Measurements from ENCODE around the gene GPR149. TPM values are rescaled to one million over a fixed set of nuclear protein-coding genes. Genes with fewer than 3 reads are reported as not detected.

Gene GPR149
- total and polyA plus RNA-seq, 10 of the 15 experiments (the other 5 are each of a cell fraction or from before 2014, with no cell fraction given) = not detected

- TF ChIP-seq ZBTB33 (IDR thresholded peaks at IDR 0.05) (no peak), BRCA1 (IDR thresholded peaks at IDR 0.05; ENCODE audit: low read depth, low read length) (peak; percentile 33; the same call in 1 of the 2 replicates), ZZZ3 (IDR thresholded peaks at IDR 0.05; ENCODE audit: control insufficient read depth, insufficient read length, low read depth) (no peak), HDGF (IDR thresholded peaks at IDR 0.05) (no peak), CHD1 (IDR thresholded peaks at IDR 0.05; ENCODE audit: low read depth, low read length) (no peak), NR2F1 (conservative IDR thresholded peaks at IDR 0.05) (peak; percentile 76), EED (IDR thresholded peaks at IDR 0.05; ENCODE audit: low read depth) (no peak), BHLHE40 (IDR thresholded peaks at IDR 0.05; ENCODE audit: borderline replicate concordance in 1 of 2, low read depth in 2 of 2, low read length in 1 of 2) (peak; percentile 86), RB1 (IDR thresholded peaks at IDR 0.05; ENCODE audit: borderline replicate concordance) (0 out of 2 replicates have a peak, but pooled peaks have one; percentile 61), KDM1A (IDR thresholded peaks at IDR 0.05; ENCODE audit: borderline replicate concordance) (no peak), ATF2 (IDR thresholded peaks at IDR 0.05; ENCODE audit: low read length) (no peak), PAX8 (IDR thresholded peaks at IDR 0.05) (no peak), SMARCA5 (IDR thresholded peaks at IDR 0.05) (peak; percentile 57; the same call in 1 of the 2 replicates), BCL11A (IDR thresholded peaks at IDR 0.05; ENCODE audit: low read depth, low read length) (no peak), ASH2L (IDR thresholded peaks at IDR 0.05; ENCODE audit: borderline replicate concordance, low read depth) (no peak), STAT1 (conservative IDR thresholded peaks at IDR 0.05) (no peak), SPI1 (IDR thresholded peaks at IDR 0.05; ENCODE audit: borderline replicate concordance, insufficient read depth, low read depth, low read length) (peak; percentile 72), MTA3 (IDR thresholded peaks at IDR 0.05; ENCODE audit: borderline replicate concordance, low read length) (no peak), IKZF2 (IDR thresholded peaks at IDR 0.05) (no peak; a peak in 1 of 4 replicates), NR2C1 (IDR thresholded peaks at IDR 0.05) (no peak), ZNF274 (IDR thresholded peaks at IDR 0.05; ENCODE audit: insufficient read depth, insufficient read length) (no peak)
- TF ChIP-seq, protein P1, sequence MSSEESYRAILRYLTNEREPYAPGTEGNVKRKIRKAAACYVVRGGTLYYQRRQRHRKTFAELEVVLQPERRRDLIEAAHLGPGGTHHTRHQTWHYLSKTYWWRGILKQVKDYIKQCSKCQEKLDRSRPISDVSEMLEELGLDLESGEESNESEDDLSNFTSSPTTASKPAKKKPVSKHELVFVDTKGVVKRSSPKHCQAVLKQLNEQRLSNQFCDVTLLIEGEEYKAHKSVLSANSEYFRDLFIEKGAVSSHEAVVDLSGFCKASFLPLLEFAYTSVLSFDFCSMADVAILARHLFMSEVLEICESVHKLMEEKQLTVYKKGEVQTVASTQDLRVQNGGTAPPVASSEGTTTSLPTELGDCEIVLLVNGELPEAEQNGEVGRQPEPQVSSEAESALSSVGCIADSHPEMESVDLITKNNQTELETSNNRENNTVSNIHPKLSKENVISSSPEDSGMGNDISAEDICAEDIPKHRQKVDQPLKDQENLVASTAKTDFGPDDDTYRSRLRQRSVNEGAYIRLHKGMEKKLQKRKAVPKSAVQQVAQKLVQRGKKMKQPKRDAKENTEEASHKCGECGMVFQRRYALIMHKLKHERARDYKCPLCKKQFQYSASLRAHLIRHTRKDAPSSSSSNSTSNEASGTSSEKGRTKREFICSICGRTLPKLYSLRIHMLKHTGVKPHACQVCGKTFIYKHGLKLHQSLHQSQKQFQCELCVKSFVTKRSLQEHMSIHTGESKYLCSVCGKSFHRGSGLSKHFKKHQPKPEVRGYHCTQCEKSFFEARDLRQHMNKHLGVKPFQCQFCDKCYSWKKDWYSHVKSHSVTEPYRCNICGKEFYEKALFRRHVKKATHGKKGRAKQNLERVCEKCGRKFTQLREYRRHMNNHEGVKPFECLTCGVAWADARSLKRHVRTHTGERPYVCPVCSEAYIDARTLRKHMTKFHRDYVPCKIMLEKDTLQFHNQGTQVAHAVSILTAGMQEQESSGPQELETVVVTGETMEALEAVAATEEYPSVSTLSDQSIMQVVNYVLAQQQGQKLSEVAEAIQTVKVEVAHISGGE (CRISPR knock-in tag; IDR thresholded peaks at IDR 0.05) = no peak
- TF ChIP-seq, protein P2, sequence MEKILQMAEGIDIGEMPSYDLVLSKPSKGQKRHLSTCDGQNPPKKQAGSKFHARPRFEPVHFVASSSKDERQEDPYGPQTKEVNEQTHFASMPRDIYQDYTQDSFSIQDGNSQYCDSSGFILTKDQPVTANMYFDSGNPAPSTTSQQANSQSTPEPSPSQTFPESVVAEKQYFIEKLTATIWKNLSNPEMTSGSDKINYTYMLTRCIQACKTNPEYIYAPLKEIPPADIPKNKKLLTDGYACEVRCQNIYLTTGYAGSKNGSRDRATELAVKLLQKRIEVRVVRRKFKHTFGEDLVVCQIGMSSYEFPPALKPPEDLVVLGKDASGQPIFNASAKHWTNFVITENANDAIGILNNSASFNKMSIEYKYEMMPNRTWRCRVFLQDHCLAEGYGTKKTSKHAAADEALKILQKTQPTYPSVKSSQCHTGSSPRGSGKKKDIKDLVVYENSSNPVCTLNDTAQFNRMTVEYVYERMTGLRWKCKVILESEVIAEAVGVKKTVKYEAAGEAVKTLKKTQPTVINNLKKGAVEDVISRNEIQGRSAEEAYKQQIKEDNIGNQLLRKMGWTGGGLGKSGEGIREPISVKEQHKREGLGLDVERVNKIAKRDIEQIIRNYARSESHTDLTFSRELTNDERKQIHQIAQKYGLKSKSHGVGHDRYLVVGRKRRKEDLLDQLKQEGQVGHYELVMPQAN (conservative IDR thresholded peaks at IDR 0.05) = peak; percentile 43; the same call in 1 of the 2 replicates
Measured at GRCh38 chr3:154323891-154324738, 105.9 kb downstream of the GPR149 start, which contains the start of gene DHX36 (continued).
